Activated CD8-positive, alpha-beta memory T cell treated with anti-CD3 and anti-CD28 coated beads, Interleukin-2, amount 50 U/mL, for 48 hours (primary cell): ENCODE measurements around the gene TIGD7.
"Not testable (repeated sequence)": the region's sequence is repeated elsewhere in the genome, so short reads cannot be mapped to it uniquely, and the experiment has no call there.

ENCODE experiments used
- DNase-seq: peaks from one replicate; pipeline ENCODE4 v3.0.0-alpha.2; 2020

The TIGD7 gene

GRCh38 chr16:3282103-3282729 lies 23.0 kb downstream of the TIGD7 start:
- no peak for DNase-seq

- no peak for DNase-seq
These were observed 23.9 kb downstream of the TIGD7 start for GRCh38 chr16:3281222-3281820.

GRCh38 chr16:3276679-3277078 lies 28.6 kb downstream of the TIGD7 start:
- DNase-seq, result no peak

GRCh38 chr16:3274947-3275346 lies 30.3 kb downstream of the TIGD7 start:
- no peak for DNase-seq

- no peak for DNase-seq
These were observed 30.7 kb downstream of the TIGD7 start for GRCh38 chr16:3274490-3274889.

- DNase-seq, result not testable (repeated sequence)
These were observed 33.9 kb downstream of the TIGD7 start for GRCh38 chr16:3271281-3271680.

- DNase-seq, result not testable (repeated sequence)
These were observed 34.5 kb downstream of the TIGD7 start for GRCh38 chr16:3270718-3271117.

- no peak for DNase-seq
These were observed 36.9 kb downstream of the TIGD7 start for GRCh38 chr16:3268294-3268693.

GRCh38 chr16:3266873-3267537 lies 38.2 kb downstream of the TIGD7 start:
- DNase-seq, result no peak

- DNase-seq, result peak; percentile 97
These were observed 40.8 kb downstream of the TIGD7 start for GRCh38 chr16:3264137-3265036.

- DNase-seq, result no peak
These were observed 42.7 kb downstream of the TIGD7 start for GRCh38 chr16:3262517-3262916.

GRCh38 chr16:3259836-3260235 lies 45.4 kb downstream of the TIGD7 start:
- no peak for DNase-seq

- DNase-seq, result no peak
These were observed 48.3 kb downstream of the TIGD7 start for GRCh38 chr16:3256866-3257465.

GRCh38 chr16:3256146-3256865 lies 48.9 kb downstream of the TIGD7 start, which contains the start of gene MEFV:
Gene MEFV, minus strand, starts transcription at chr16:3256633. Its CDS starts 46 bp downstream, at chr16:3256587.
- DNase-seq, result no peak

- no peak for DNase-seq
These were observed 50.9 kb downstream of the TIGD7 start for GRCh38 chr16:3254309-3254708.

GRCh38 chr16:3252967-3253366 lies 52.3 kb downstream of the TIGD7 start:
- no peak for DNase-seq

- no peak for DNase-seq
These were observed 55.8 kb downstream of the TIGD7 start for GRCh38 chr16:3249451-3249850.

- no peak for DNase-seq
These were observed 56.2 kb downstream of the TIGD7 start for GRCh38 chr16:3249020-3249419.
